A549 (cell line): ENCODE measurements around the gene PROX1. TPM values are rescaled to one million over a fixed set of nuclear protein-coding genes. Genes with fewer than 3 reads are reported as not detected.
A peak's percentile ranks its signal among the peaks of the same experiment; 100 is the strongest.

Source experiments
- ATAC-seq, 2 experiments: fragments of 200-7000 bp in 1 of 2; fragments of >200 bp in 1 of 2; cut with Nextera tagmentation in 1 of 2; cut with Tn5 transposase in 1 of 2; 3 replicates each; pipeline versions ENCODE4 v1.8.0 to v1.9.1; 2018 to 2020; ENCODE audit warnings: mild to moderate bottlenecking in 1 of 2, moderate library complexity in 1 of 2
- CTCF ChIA-PET: fragments of 300-600 bp; sonication (Branson Sonifier 250); formaldehyde crosslinking; extraction: SDS; loops from one replicate; lab custom pipeline; 2021; ENCODE audit warnings: antibody characterized with exemption, inconsistent platforms; lab: Yijun Ruan, JAX
- POLR2A ChIA-PET: fragments of 350-600 bp; formaldehyde crosslinking; extraction: SDS; loops from one replicate; lab custom pipeline; 2021; ENCODE audit warnings: antibody characterized with exemption, inconsistent platforms; lab: Yijun Ruan, JAX
- DNase-seq, 2 experiments: peaks; one replicate each; pipeline versions ENCODE4 v3.0.0 to v3.0.0-alpha.2; 2011 to 2016; ENCODE audit warnings: low read depth in 1 of 2, low spot score in 1 of 2
- FAIRE-seq: peaks from 2 replicates; lab custom pipeline; 2011; peaks lifted over from hg19 to GRCh38; lab: Jason Lieb, UNC
- H3K27ac ChIP-seq, 2 experiments: fragments of >200 bp; sonication (Bioruptor Twin); formaldehyde crosslinking; 3 replicates each; pipeline ENCODE4 v1.5.1; 2016 to 2017
- H3K4me1 ChIP-seq: fragments of >200 bp; sonication (Bioruptor Twin); formaldehyde crosslinking; 3 replicates; pipeline ENCODE4 v1.6.1; 2016
- H3K4me2 ChIP-seq: fragments of >200 bp; sonication (Bioruptor Twin); formaldehyde crosslinking; 3 replicates; pipeline ENCODE4 v1.6.1; 2016
- H3K4me3 ChIP-seq: fragments of >200 bp; sonication (Bioruptor Twin); formaldehyde crosslinking; 3 replicates; pipeline ENCODE4 v1.5.1; 2016
- H3K9me3 ChIP-seq: fragments of >200 bp; sonication (Bioruptor Twin); formaldehyde crosslinking; 3 replicates; pipeline ENCODE4 v1.6.1; 2016
- CBX2 ChIP-seq: fragments of 200-600 bp; sonication (generic); IDR thresholded peaks from 2 replicates; pipeline ENCODE4 v1.6.1; 2016; ENCODE audit warnings: low read depth, mild to moderate bottlenecking, borderline replicate concordance
- CBX8 ChIP-seq: fragments of 200-600 bp; sonication (generic); IDR thresholded peaks from 2 replicates; pipeline ENCODE4 v1.6.1; 2016
- CHD4 ChIP-seq: fragments of 200-600 bp; sonication (generic); IDR thresholded peaks from 2 replicates; pipeline ENCODE4 v1.6.1; 2016; ENCODE audit warnings: antibody characterized with exemption, mild to moderate bottlenecking, borderline replicate concordance
- JUNB ChIP-seq: fragments of >200 bp; sonication (Bioruptor Twin); formaldehyde crosslinking; IDR thresholded peaks from 2 replicates; pipeline ENCODE4 v1.6.1; 2016
- RNF2 ChIP-seq: fragments of 200-600 bp; sonication (generic); IDR thresholded peaks from 2 replicates; pipeline ENCODE4 v1.6.1; 2016; ENCODE audit warnings: low read depth, mild to moderate bottlenecking, antibody characterized with exemption, moderate library complexity, borderline replicate concordance
- TP53 ChIP-seq: fragments of 250-450 bp; sonication (Bioruptor Pico); IDR thresholded peaks from 2 replicates; pipeline ENCODE4 v1.5.0; 2021; ENCODE audit warnings: mild to moderate bottlenecking, moderate library complexity
- ZSCAN20 ChIP-seq: fragments of 250-450 bp; sonication (Bioruptor Pico); IDR thresholded peaks from 2 replicates; pipeline ENCODE4 v1.8.0; 2022; ENCODE audit warnings: mild to moderate bottlenecking, moderate library complexity
- WGBS: methylation state at CpG from one replicate; pipeline ENCODE4 v1.1.6; 2017; ENCODE audit errors: missing lambda C conversion rate; 5-methylcytosine and 5-hydroxymethylcytosine counted together
- polyA plus RNA-seq, 4 experiments: library from polyadenylated mRNA; depleted of rRNA in 3 of 4; stranded (reverse); fragments of >200 nt; fragmentation: RNase III in 1 of 4; extraction: RNeasy Plus Mini Kit Qiagen cat#74134 plus additional on column Dnase treatment in 1 of 4; gene quantifications; 2 replicates in 3 of 4; 3 replicates in 1 of 4; pipeline ENCODE4 v1.2.3, GENCODE V29; 2011 to 2017
- TF ChIP-seq, protein P1 (sequence below): fragments of 250-450 bp; sonication (Bioruptor Pico); IDR thresholded peaks from 2 replicates; pipeline ENCODE4 v1.5.0; 2020; ENCODE audit warnings: low read depth, mild to moderate bottlenecking, moderate library complexity
- TF ChIP-seq, protein P2 (sequence below): fragments of 250-450 bp; sonication (Bioruptor Pico); IDR thresholded peaks from 2 replicates; pipeline ENCODE4 v1.5.0; 2021; ENCODE audit warnings: mild to moderate bottlenecking, moderate library complexity, borderline replicate concordance
- TF ChIP-seq, protein P3 (sequence below): fragments of >200 bp; sonication (Bioruptor Twin); formaldehyde crosslinking; IDR thresholded peaks from 2 replicates; pipeline ENCODE4 v1.6.1; 2016
- TF ChIP-seq, protein P4 (sequence below): fragments of >200 bp; sonication (Bioruptor Twin); formaldehyde crosslinking; IDR thresholded peaks from 3 replicates; pipeline ENCODE4 v1.6.1; 2016

PROX1 gene
- polyA plus RNA-seq, 2 of the 4 experiments (the other 2 are of a cell fraction): 0.01 to 0.06 TPM

DNA sequence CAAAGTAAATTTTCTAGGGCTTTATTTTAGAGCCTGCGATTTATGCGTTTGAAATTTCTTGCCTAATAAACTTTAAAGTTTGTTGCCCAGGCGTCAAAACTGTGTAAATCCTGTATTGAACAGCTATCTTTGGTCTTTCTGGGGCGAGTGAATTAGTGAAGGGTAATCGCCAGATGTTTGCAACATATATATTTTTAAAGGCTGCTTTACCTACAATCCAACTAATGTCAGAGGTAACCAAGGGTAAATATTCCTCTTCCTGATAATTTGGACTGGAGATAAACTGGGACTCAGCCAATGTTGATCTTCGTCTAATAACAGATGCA lies 885 bp upstream of the PROX1 start:
- Histone ChIP-seq H3K9me3 (no peaks in the 10 kb centered on the region; the same call in 2 of the 3 replicates), H3K4me3 (peak overlapping the region; percentile 77), H3K4me1 (peaks cover 8% of the 10 kb centered on the region; the same call in 2 of the 3 replicates), H3K4me2 (peak overlapping the region; percentile 98), H3K27ac (no peak overlapping the region)
- ChIA-PET POLR2A (no interaction called here), CTCF (no interaction called here)
- no peak for TF ChIP-seq CBX2
- TF ChIP-seq RNF2: peak; percentile 89; the same call in 1 of the 2 replicates
- TF ChIP-seq CBX8: peak; percentile 84; the same call in 1 of the 2 replicates
- TF ChIP-seq, protein P1, sequence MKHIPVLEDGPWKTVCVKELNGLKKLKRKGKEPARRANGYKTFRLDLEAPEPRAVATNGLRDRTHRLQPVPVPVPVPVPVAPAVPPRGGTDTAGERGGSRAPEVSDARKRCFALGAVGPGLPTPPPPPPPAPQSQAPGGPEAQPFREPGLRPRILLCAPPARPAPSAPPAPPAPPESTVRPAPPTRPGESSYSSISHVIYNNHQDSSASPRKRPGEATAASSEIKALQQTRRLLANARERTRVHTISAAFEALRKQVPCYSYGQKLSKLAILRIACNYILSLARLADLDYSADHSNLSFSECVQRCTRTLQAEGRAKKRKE (CRISPR knock-in tag): no peak
- FAIRE-seq (no peak), DNase-seq (no peak), ATAC-seq (no peak)
- WGBS: 37% methylated on average over 6 of the region's 6 CpGs

DNA sequence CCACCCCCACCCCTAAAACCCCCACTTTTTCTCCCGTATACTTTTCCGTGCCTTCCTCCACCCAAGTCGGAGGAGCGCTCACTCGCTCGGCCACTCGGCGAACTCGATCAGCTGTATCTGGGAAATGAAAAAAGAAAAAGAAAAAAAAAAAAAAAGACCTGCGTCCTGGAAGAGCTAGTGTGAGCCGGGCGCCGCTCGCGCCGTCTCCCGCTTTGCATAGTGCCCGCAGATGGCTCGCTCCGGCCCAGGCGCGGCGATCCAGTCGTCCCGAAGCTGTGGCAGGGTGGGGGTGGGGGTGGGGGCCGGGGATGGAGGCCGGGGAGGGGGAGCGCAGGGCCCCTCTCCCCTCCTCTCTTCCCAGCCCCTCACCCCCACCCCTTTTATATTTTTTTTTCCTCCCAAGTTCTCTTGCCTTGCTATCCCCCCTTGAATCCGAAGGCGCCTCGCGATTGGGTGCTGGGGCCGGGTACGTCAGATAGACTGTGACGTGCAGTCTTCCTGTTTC lies 299 bp upstream of the PROX1 start:
- peak; percentile 75 to 86 for DNase-seq
- POLR2A ChIA-PET: interaction anchor here (0.6 to 0.7 kb wide), 2 partner anchors 15 to 130 kb away, joined by 3 to 4 read pairs; no protein-coding TSS in a partner anchor
- peaks cover 6% of the 10 kb centered on the region; the same call in 2 of the 3 replicates for H3K4me1 ChIP-seq
- TF ChIP-seq, protein P2, sequence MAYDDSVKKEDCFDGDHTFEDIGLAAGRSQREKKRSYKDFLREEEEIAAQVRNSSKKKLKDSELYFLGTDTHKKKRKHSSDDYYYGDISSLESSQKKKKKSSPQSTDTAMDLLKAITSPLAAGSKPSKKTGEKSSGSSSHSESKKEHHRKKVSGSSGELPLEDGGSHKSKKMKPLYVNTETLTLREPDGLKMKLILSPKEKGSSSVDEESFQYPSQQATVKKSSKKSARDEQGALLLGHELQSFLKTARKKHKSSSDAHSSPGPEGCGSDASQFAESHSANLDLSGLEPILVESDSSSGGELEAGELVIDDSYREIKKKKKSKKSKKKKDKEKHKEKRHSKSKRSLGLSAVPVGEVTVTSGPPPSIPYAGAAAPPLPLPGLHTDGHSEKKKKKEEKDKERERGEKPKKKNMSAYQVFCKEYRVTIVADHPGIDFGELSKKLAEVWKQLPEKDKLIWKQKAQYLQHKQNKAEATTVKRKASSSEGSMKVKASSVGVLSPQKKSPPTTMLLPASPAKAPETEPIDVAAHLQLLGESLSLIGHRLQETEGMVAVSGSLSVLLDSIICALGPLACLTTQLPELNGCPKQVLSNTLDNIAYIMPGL (CRISPR knock-in tag): no peak
- TF ChIP-seq, protein P3, sequence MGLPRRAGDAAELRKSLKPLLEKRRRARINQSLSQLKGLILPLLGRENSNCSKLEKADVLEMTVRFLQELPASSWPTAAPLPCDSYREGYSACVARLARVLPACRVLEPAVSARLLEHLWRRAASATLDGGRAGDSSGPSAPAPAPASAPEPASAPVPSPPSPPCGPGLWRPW: no peak
- TF ChIP-seq, protein P4, sequence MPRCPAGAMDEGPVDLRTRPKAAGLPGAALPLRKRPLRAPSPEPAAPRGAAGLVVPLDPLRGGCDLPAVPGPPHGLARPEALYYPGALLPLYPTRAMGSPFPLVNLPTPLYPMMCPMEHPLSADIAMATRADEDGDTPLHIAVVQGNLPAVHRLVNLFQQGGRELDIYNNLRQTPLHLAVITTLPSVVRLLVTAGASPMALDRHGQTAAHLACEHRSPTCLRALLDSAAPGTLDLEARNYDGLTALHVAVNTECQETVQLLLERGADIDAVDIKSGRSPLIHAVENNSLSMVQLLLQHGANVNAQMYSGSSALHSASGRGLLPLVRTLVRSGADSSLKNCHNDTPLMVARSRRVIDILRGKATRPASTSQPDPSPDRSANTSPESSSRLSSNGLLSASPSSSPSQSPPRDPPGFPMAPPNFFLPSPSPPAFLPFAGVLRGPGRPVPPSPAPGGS: no peak
- TF ChIP-seq CHD4 (no peak), TP53 (CRISPR knock-in tag) (no peak), JUNB (no peak)
- TF ChIP-seq, all 56 proteins: peak for 0
- ATAC-seq: peak; percentile 33 to 67; a peak in 5 of 6 replicates
- CTCF ChIA-PET: no interaction called here
- FAIRE-seq: no peak
- Histone ChIP-seq H3K9me3 (no peaks in the 10 kb centered on the region; the same call in 2 of the 3 replicates), H3K27ac (peak overlapping the region; percentile 41 to 59; a peak in 5 of 6 replicates), H3K4me3 (peak overlapping the region; percentile 77), H3K4me2 (peak overlapping the region; percentile 98)
- under 1% methylated on average over 31 of the region's 35 CpGs for WGBS

GRCh38 chr1:213988507-213989001 lies 781 bp downstream of the PROX1 start:
- TF ChIP-seq ZSCAN20 (CRISPR knock-in tag): no peak
- TF ChIP-seq RNF2: 0 out of 2 replicates have a peak, but pooled peaks have one; percentile 21
- H3K4me3 ChIP-seq: peak overlapping the region; percentile 77
- DNase-seq: peak in 1 of 2 experiments; percentile 21
- no peak for FAIRE-seq
- POLR2A ChIA-PET: no interaction called here
- peak; percentile 10 to 34; a peak in 4 of 6 replicates for ATAC-seq
- peak overlapping the region; percentile 98 for H3K4me2 ChIP-seq
- H3K27ac ChIP-seq: no peak overlapping the region
- CTCF ChIA-PET: no interaction called here
- no peaks in the 10 kb centered on the region; the same call in 2 of the 3 replicates for H3K9me3 ChIP-seq
- 6% methylated on average over 17 of the region's 17 CpGs for WGBS
- H3K4me1 ChIP-seq: peaks cover 3% of the 10 kb centered on the region; the same call in 1 of the 3 replicates
